ENCODE results near the gene ANKRD13C.

ANKRD13C gene

GRCh38 chr1:70220517-70221237 lies 133.8 kb downstream of the ANKRD13C start:
- Histone ChIP-seq H3K27me3 (ENCODE audit: insufficient read depth, insufficient read length) (no peaks in the 10 kb centered on the region), H3K9me3 (ENCODE audit: insufficient read depth, low read length) (no peaks in the 10 kb centered on the region), H3K36me3 (ENCODE audit: insufficient read depth, insufficient read length, low read length) (peaks cover 63% of the 10 kb centered on the region), H3K9ac (ENCODE audit: insufficient read length, low read depth) (peak overlapping the region; percentile 61), H3K4me3 (ENCODE audit: insufficient read length, low read depth) (peak overlapping the region; percentile 88), H3K4me1 (ENCODE audit: insufficient read depth, insufficient read length) (no peaks in the 10 kb centered on the region)
- no peak for DNase-seq (ENCODE audit: low read depth, low spot score)
- no peak for TF ChIP-seq SUZ12 (IDR thresholded peaks at IDR 0.05; ENCODE audit: extremely low read depth, insufficient read depth, insufficient read length)
- TF ChIP-seq YY1 (IDR thresholded peaks at IDR 0.05; ENCODE audit: insufficient read depth, insufficient read length), result no peak
- no peak for TF ChIP-seq ZNF274 (IDR thresholded peaks at IDR 0.05; ENCODE audit: low read depth, low read length)

DNA sequence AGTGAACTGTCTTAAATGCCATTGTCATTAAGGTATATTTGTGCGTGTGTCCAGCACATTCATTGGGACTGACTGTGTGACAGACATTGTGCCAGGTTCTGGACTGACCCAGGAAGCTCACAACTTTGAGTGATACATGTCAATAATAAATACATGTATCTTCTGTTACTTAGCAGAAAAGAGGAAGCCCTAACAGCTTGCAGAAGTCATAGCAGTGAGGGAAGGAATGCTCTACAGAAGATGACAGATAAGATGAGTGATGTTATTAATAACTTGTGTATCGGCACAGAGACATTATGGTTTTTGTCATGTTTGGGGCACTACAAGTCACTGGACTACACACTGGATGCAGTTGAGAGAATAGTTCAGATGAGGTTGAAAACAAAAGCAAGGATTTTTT lies 134.5 kb downstream of the ANKRD13C start:
- TF ChIP-seq SUZ12 (IDR thresholded peaks at IDR 0.05; ENCODE audit: extremely low read depth, insufficient read depth, insufficient read length) (no peak), ZNF274 (IDR thresholded peaks at IDR 0.05; ENCODE audit: low read depth, low read length) (no peak), YY1 (IDR thresholded peaks at IDR 0.05; ENCODE audit: insufficient read depth, insufficient read length) (no peak)
- H3K9ac ChIP-seq (ENCODE audit: insufficient read length, low read depth), result no peak overlapping the region
- no peaks in the 10 kb centered on the region for H3K4me1 ChIP-seq (ENCODE audit: insufficient read depth, insufficient read length)
- H3K27me3 ChIP-seq (ENCODE audit: insufficient read depth, insufficient read length), result no peaks in the 10 kb centered on the region
- H3K9me3 ChIP-seq (ENCODE audit: insufficient read depth, low read length), result no peaks in the 10 kb centered on the region
- no peak overlapping the region for H3K4me3 ChIP-seq (ENCODE audit: insufficient read length, low read depth)
- no peak for DNase-seq (ENCODE audit: low read depth, low spot score)
- H3K36me3 ChIP-seq (ENCODE audit: insufficient read depth, insufficient read length, low read length), result peaks cover 63% of the 10 kb centered on the region

GRCh38 chr1:70211541-70211940 lies 143.0 kb downstream of the ANKRD13C start:
- Histone ChIP-seq H3K27me3 (ENCODE audit: insufficient read depth, insufficient read length) (no peaks in the 10 kb centered on the region), H3K4me1 (ENCODE audit: insufficient read depth, insufficient read length) (no peaks in the 10 kb centered on the region), H3K9me3 (ENCODE audit: insufficient read depth, low read length) (no peaks in the 10 kb centered on the region), H3K36me3 (ENCODE audit: insufficient read depth, insufficient read length, low read length) (peaks cover 67% of the 10 kb centered on the region), H3K4me3 (ENCODE audit: insufficient read length, low read depth) (no peak overlapping the region), H3K9ac (ENCODE audit: insufficient read length, low read depth) (no peak overlapping the region)
- TF ChIP-seq ZNF274 (IDR thresholded peaks at IDR 0.05; ENCODE audit: low read depth, low read length) (no peak), SUZ12 (IDR thresholded peaks at IDR 0.05; ENCODE audit: extremely low read depth, insufficient read depth, insufficient read length) (no peak), YY1 (IDR thresholded peaks at IDR 0.05; ENCODE audit: insufficient read depth, insufficient read length) (no peak)
- DNase-seq (ENCODE audit: low read depth, low spot score), result no peak

DNA sequence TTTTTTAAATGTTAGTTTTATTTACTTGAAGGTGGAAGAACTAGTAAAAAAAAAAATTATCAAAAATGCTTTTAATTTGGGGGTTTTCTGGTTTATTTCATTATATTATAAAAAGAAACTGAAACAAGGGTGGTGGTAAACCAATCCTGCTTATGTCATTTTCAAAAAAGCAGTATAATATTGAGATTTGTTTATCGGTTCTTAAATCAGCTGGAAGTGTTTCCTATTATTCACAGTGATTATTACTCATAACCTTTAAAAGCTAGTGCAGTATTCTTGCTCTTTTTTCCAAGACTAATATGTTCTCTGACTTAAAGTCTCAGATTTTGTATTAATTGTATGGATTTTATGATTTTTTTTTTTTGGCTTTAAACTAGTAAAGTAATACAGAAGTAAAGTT lies 143.7 kb downstream of the ANKRD13C start:
- Histone ChIP-seq H3K9me3 (ENCODE audit: insufficient read depth, low read length) (no peaks in the 10 kb centered on the region), H3K36me3 (ENCODE audit: insufficient read depth, insufficient read length, low read length) (peaks cover 60% of the 10 kb centered on the region), H3K9ac (ENCODE audit: insufficient read length, low read depth) (no peak overlapping the region), H3K4me3 (ENCODE audit: insufficient read length, low read depth) (no peak overlapping the region), H3K27me3 (ENCODE audit: insufficient read depth, insufficient read length) (no peaks in the 10 kb centered on the region), H3K4me1 (ENCODE audit: insufficient read depth, insufficient read length) (no peaks in the 10 kb centered on the region)
- no peak for DNase-seq (ENCODE audit: low read depth, low spot score)
- TF ChIP-seq ZNF274 (IDR thresholded peaks at IDR 0.05; ENCODE audit: low read depth, low read length) (no peak), SUZ12 (IDR thresholded peaks at IDR 0.05; ENCODE audit: extremely low read depth, insufficient read depth, insufficient read length) (no peak), YY1 (IDR thresholded peaks at IDR 0.05; ENCODE audit: insufficient read depth, insufficient read length) (no peak)

Measured in NT2/D1 (cell line).